Esophagus muscularis mucosa (tissue), 4 donors: Measurements from ENCODE around the gene KCNQ2. TPM values are rescaled to one million over a fixed set of nuclear protein-coding genes. Genes with fewer than 3 reads are reported as not detected.

Source experiments
- DNase-seq: peaks from one replicate; pipeline ENCODE4 v3.0.0-alpha.2; 2017; ENCODE audit errors: extremely low spot score
- H3K27ac ChIP-seq, 4 donors: fragments of 200-600 bp; sonication (generic); replicated peaks in 1 of 4; 1 replicate in 3 of 4; 2 replicates in 1 of 4; pipeline ENCODE4 v1.5.1; 2016 to 2019; ENCODE audit warnings: mild to moderate bottlenecking in 1 of 4
- H3K27me3 ChIP-seq, 4 donors: fragments of 200-600 bp; sonication (generic); one replicate each; pipeline versions ENCODE4 v1.5.1 to v1.6.0; 2016 to 2019
- H3K36me3 ChIP-seq, 4 donors: fragments of 200-600 bp; sonication (generic); one replicate each; pipeline ENCODE4 v1.5.1; 2016 to 2019
- H3K4me1 ChIP-seq, 4 donors: fragments of 200-600 bp; sonication (generic); one replicate each; pipeline ENCODE4 v1.5.1; 2016 to 2019
- H3K4me3 ChIP-seq, 4 donors: fragments of 200-600 bp; sonication (generic); 1 replicate in 2 of 4; 2 replicates in 2 of 4; pipeline ENCODE4 v1.5.1; 2016 to 2019; ENCODE audit warnings: mild to moderate bottlenecking in 4 of 4, moderate library complexity in 1 of 4
- H3K9me3 ChIP-seq, 4 donors: fragments of 200-600 bp; sonication (generic); 1 replicate in 3 of 4; 2 replicates in 1 of 4; pipeline ENCODE4 v1.5.1; 2016 to 2019
- EP300 ChIP-seq: sonication (generic); formaldehyde crosslinking; IDR thresholded peaks from one replicate; pipeline ENCODE4 v1.6.1; 2017; ENCODE audit warnings: antibody characterized with exemption
- POLR2A ChIP-seq: fragments of 450-650 bp; IDR thresholded peaks from one replicate; pipeline ENCODE4 v1.6.1; 2017; ENCODE audit warnings: antibody characterized with exemption, moderate library complexity, mild to moderate bottlenecking, low read depth
- POLR2AphosphoS5 ChIP-seq, 2 donors: sonication (generic); formaldehyde crosslinking; IDR thresholded peaks; one replicate each; pipeline ENCODE4 v1.6.1; 2017; ENCODE audit warnings: antibody characterized with exemption in 2 of 2
- WGBS: methylation state at CpG from one replicate; pipeline ENCODE4 v1.1.5; 2018; 5-methylcytosine and 5-hydroxymethylcytosine counted together
- intact Hi-C: fragments of 100-400 bp; cut with DNase I; formaldehyde crosslinking; loops from one replicate; pipeline ENCODE4 v1.15.1; 2023
- total RNA-seq, 4 donors: library from RNA; depleted of rRNA; stranded (reverse); fragments of >200 nt; gene quantifications; one replicate each; pipeline versions ENCODE4 v1.1.0 to v1.2.1, GENCODE V29; 2016
- TF ChIP-seq, protein P1 (sequence below), 3 experiments: fragments of 200-600 bp in 2 of 3; fragments of 450-650 bp in 1 of 3; sonication (generic) in 2 of 3; IDR thresholded peaks; one replicate each; pipeline ENCODE4 v1.5.1; 2017 to 2019; ENCODE audit warnings: antibody characterized with exemption in 3 of 3, mild to moderate bottlenecking in 2 of 3, moderate library complexity in 1 of 3

KCNQ2 gene
- total RNA-seq, 4 donors from 2014 or later = 0.11 to 1.6 (median 0.50) TPM; not detected in 1

DNA sequence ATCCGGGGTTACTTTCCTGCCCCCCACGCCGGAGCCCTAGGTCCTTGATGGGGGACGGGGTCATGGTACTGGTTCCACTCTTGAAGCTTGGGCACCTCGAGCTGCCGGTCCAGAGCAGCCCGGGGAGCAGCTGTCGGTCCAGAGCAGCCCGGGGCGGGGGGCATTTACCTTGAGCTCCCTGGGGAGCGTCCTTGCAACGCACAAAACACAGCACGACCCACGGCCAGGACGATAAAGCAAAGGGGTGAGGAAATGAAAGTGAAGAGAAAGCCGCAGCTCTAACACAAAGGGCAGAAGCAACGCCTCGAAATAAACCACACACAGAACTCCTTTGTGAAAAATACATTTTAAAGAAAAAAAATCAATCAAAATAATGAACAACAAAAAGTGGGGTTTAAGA, 39.1 kb downstream of the KCNQ2 start:
- WGBS = 88% methylated on average over 9 of the region's 18 CpGs
- no peak for TF ChIP-seq EP300
- no peak for TF ChIP-seq POLR2A
- TF ChIP-seq, protein P1, sequence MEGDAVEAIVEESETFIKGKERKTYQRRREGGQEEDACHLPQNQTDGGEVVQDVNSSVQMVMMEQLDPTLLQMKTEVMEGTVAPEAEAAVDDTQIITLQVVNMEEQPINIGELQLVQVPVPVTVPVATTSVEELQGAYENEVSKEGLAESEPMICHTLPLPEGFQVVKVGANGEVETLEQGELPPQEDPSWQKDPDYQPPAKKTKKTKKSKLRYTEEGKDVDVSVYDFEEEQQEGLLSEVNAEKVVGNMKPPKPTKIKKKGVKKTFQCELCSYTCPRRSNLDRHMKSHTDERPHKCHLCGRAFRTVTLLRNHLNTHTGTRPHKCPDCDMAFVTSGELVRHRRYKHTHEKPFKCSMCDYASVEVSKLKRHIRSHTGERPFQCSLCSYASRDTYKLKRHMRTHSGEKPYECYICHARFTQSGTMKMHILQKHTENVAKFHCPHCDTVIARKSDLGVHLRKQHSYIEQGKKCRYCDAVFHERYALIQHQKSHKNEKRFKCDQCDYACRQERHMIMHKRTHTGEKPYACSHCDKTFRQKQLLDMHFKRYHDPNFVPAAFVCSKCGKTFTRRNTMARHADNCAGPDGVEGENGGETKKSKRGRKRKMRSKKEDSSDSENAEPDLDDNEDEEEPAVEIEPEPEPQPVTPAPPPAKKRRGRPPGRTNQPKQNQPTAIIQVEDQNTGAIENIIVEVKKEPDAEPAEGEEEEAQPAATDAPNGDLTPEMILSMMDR (IDR thresholded peaks at IDR 0.05) = no peak
- TF ChIP-seq POLR2AphosphoS5 (IDR thresholded peaks at IDR 0.05) = no peak
- Histone ChIP-seq H3K9me3 (no peaks in the 10 kb centered on the region), H3K36me3 (no peaks in the 10 kb centered on the region), H3K27me3 (peaks cover 0 to 69% (median 0%) of the 10 kb centered on the region in 4 donors), H3K4me3 (no peak overlapping the region), H3K27ac (no peak overlapping the region), H3K4me1 (no peaks in the 10 kb centered on the region)
- no peak for DNase-seq
- intact Hi-C loops = no loop called here

DNA sequence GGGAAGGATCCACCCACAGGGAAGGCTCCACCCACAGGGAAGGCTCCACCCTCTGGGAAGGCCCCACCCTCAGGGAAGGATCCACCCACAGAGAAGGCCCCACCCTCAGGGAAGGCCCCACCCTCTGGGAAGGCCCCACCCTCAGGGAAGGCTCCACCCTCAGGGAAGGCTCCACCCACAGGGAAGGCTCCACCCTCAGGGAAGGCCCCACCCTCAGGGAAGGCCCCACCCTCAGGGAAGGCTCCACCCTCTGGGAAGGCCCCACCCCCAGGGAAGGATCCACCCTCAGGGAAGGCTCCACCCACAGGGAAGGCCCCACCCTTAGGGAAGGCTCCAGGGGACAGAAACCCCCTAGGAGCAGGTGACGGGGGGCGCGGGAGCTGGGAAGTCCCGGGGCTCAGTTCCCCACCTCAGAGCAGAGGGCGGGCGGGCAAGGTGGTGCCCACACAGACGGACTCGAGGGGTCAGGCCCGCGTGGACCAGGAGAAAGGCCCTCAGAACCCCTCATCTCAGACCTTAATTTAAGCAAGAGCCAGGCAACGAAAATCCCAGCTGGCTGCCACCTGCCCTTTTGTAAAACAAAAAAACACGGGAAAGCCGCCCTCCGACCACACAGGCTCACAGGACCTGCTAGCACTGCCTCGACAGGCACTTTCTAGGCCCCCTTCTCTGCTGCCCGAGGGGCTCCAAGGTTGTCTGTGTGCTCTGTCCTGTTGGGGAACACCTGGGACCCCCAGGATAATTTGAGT, 39.7 kb downstream of the KCNQ2 start:
- Histone ChIP-seq H3K4me3 (no peak overlapping the region), H3K36me3 (no peaks in the 10 kb centered on the region), H3K4me1 (no peaks in the 10 kb centered on the region), H3K27me3 (peaks cover 0 to 69% (median 0%) of the 10 kb centered on the region in 4 donors), H3K9me3 (no peaks in the 10 kb centered on the region), H3K27ac (no peak overlapping the region)
- 83% methylated on average over 11 of the region's 16 CpGs for WGBS
- DNase-seq = no peak
- intact Hi-C loops = no loop called here
- no peak for TF ChIP-seq POLR2AphosphoS5 (IDR thresholded peaks at IDR 0.05)
- TF ChIP-seq, protein P1 (IDR thresholded peaks at IDR 0.05) = no peak
- TF ChIP-seq EP300 = no peak
- no peak for TF ChIP-seq POLR2A

DNA sequence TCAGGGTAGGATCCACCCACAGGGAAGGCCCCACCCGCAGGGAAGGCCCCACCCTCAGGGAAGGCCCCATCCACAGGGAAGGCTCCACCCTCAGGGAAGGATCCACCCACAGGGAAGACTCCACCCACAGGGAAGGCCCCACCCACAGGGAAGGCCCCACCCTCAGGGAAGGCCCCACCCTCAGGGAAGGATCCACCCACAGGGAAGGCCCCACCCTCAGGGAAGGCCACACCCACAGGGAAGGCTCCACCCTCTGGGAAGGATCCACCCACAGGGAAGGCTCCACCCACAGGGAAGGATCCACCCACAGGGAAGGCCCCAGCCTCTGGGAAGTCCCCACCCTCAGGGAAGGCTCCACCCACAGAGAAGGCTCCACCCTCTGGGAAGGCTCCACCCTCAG, 40.5 kb downstream of the KCNQ2 start:
- DNase-seq = no peak
- intact Hi-C loops = no loop called here

DNA sequence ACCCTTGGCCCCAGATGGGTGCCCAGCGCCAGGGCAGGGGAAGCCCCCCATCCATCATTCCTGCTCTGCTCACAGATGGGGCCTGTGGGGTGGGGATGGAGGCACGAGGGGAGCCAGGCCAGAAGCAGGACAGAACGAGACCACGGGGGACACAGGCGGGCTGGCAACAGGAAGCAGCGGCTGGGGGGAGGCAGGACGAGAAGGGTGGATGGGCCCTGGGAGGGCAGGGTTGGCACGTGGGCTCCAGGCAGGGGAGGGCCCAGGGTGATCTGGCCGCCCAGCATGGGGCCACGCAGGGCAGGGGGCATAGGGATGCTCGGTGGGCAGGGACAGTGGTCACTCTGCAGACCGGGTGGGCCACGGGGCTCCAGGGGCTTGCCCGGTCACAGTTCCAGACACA, 41.6 kb downstream of the KCNQ2 start:
- Histone ChIP-seq H3K27ac (no peak overlapping the region), H3K9me3 (no peaks in the 10 kb centered on the region), H3K27me3 (peaks cover 0 to 65% (median 0%) of the 10 kb centered on the region in 4 donors), H3K36me3 (no peaks in the 10 kb centered on the region), H3K4me3 (no peak overlapping the region), H3K4me1 (no peaks in the 10 kb centered on the region)
- DNase-seq = no peak
- WGBS = 79% methylated on average over 11 of the region's 14 CpGs
- intact Hi-C loops = no loop called here
- TF ChIP-seq EP300 (no peak), POLR2A (no peak), POLR2AphosphoS5 (IDR thresholded peaks at IDR 0.05) (no peak)
- TF ChIP-seq, protein P1 (IDR thresholded peaks at IDR 0.05) = no peak

More for the DNA sequence above, 40.5 kb downstream of the KCNQ2 start:
- Histone ChIP-seq H3K9me3 (no peaks in the 10 kb centered on the region), H3K4me1 (no peaks in the 10 kb centered on the region), H3K36me3 (no peaks in the 10 kb centered on the region), H3K27me3 (peaks cover 0 to 65% (median 0%) of the 10 kb centered on the region in 4 donors), H3K4me3 (no peak overlapping the region), H3K27ac (no peak overlapping the region)
- TF ChIP-seq POLR2AphosphoS5 (IDR thresholded peaks at IDR 0.05) (no peak), EP300 (no peak), POLR2A (no peak)
- TF ChIP-seq, protein P1 (IDR thresholded peaks at IDR 0.05) = no peak
- no CpG with 5 or more reads among the region's 1 CpG for WGBS

DNA sequence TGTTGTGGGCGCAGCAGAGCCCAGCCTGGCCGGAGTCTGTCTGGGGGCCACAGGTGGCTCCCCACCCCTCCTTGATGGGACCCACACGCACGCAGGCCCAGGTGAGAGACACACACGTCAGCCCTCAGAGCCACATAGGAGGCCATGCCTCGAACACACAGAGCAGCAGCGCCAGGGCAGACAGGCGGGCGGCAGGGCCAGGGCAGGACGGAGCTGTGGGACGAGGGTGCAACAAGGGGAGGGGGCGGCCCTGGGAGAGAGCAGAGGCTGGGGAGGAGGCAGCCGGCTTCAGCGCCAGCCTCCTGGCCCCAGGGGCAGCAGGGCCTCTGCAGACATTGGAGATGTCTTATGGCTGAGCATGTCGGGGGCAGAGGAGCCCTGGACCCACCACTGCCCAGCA, 42.5 kb downstream of the KCNQ2 start:
- no peaks in the 10 kb centered on the region for H3K36me3 ChIP-seq
- TF ChIP-seq EP300 = no peak
- no peak for TF ChIP-seq POLR2AphosphoS5 (IDR thresholded peaks at IDR 0.05)
- no peak for TF ChIP-seq POLR2A
- TF ChIP-seq, protein P1 (IDR thresholded peaks at IDR 0.05) = no peak
- H3K4me3 ChIP-seq = no peak overlapping the region
- H3K4me1 ChIP-seq = no peaks in the 10 kb centered on the region
- no peak overlapping the region for H3K27ac ChIP-seq
- intact Hi-C loops = no loop called here
- peaks cover 0 to 65% (median 0%) of the 10 kb centered on the region in 4 donors for H3K27me3 ChIP-seq
- WGBS = 94% methylated on average over 15 of the region's 15 CpGs
- H3K9me3 ChIP-seq = no peaks in the 10 kb centered on the region
- no peak for DNase-seq
